Hematopoietic multipotent progenitor cell (in vitro differentiated cells): Measurements from ENCODE around the gene RFT1. TPM values are rescaled to one million over a fixed set of nuclear protein-coding genes. Genes with fewer than 3 reads are reported as not detected.
"Not testable (repeated sequence)": the region's sequence is repeated elsewhere in the genome, so short reads cannot be mapped to it uniquely, and the experiment has no call there.

Experiments used
- DNase-seq, 3 donors: peaks; one replicate each; pipeline ENCODE4 v3.0.0-alpha.2; 2011 to 2015; ENCODE audit warnings: low read depth in 2 of 3, low spot score in 2 of 3
- total RNA-seq: library from RNA; depleted of rRNA; stranded (reverse); fragments of >200 nt; gene quantifications from one replicate; pipeline ENCODE4 v1.2.3, GENCODE V29; 2012

RFT1 gene
- total RNA-seq, 1 donor = 14.0 TPM

- no peak for DNase-seq
These were observed 33.5 kb upstream of the RFT1 start for GRCh38 chr3:53163444-53164387.

- no peak for DNase-seq
These were observed 32.6 kb upstream of the RFT1 start for GRCh38 chr3:53162672-53163443.

GRCh38 chr3:53161820-53162671 lies 31.8 kb upstream of the RFT1 start:
- DNase-seq = peak in 2 of 3 donors; percentile 24 to 35

GRCh38 chr3:53161450-53161819 lies 31.2 kb upstream of the RFT1 start:
- peak in 1 of 3 donors; percentile 25 for DNase-seq

- peak; percentile 62 to 70 (median 67) for DNase-seq
These were observed 30.6 kb upstream of the RFT1 start, which contains the start of gene PRKCD for GRCh38 chr3:53160660-53161449. PRKCD (plus strand) TSS chr3:53161209; CDS start chr3:53178423, 17,214 bp downstream.

- DNase-seq = no peak
These were observed 29.9 kb upstream of the RFT1 start for GRCh38 chr3:53160061-53160659.

GRCh38 chr3:53159156-53160060 lies 29.2 kb upstream of the RFT1 start:
- no peak for DNase-seq

- DNase-seq = no peak
These were observed 28.5 kb upstream of the RFT1 start for GRCh38 chr3:53158765-53159155.

- DNase-seq = no peak
These were observed 27.8 kb upstream of the RFT1 start for GRCh38 chr3:53157974-53158580.

GRCh38 chr3:53156368-53156834 lies 26.2 kb upstream of the RFT1 start:
- DNase-seq = no peak

- no peak for DNase-seq
These were observed 25.5 kb upstream of the RFT1 start for GRCh38 chr3:53155760-53156159.

- no peak for DNase-seq
These were observed 24.6 kb upstream of the RFT1 start for GRCh38 chr3:53154881-53155285.

- DNase-seq = no peak
These were observed 23.7 kb upstream of the RFT1 start for GRCh38 chr3:53153980-53154379.

- no peak for DNase-seq
These were observed 23.1 kb upstream of the RFT1 start for GRCh38 chr3:53153264-53153823.

- no peak for DNase-seq
These were observed 21.8 kb upstream of the RFT1 start for GRCh38 chr3:53151870-53152660.

GRCh38 chr3:53151465-53151864 lies 21.2 kb upstream of the RFT1 start:
- no peak for DNase-seq

- not testable (repeated sequence) for DNase-seq
These were observed 20.8 kb upstream of the RFT1 start for GRCh38 chr3:53151086-53151438.
